GM10266 (cell line): Measurements from ENCODE around the gene SH2D1A.
"Not testable (repeated sequence)": the region's sequence is repeated elsewhere in the genome, so short reads cannot be mapped to it uniquely, and the experiment has no call there.

Experiments used
- DNase-seq: peaks from one replicate; pipeline ENCODE4 v3.0.0; 2012; ENCODE audit errors: extremely low spot score
- CTCF ChIP-seq: IDR thresholded peaks from 2 replicates; pipeline ENCODE4 v1.5.1; 2012; ENCODE audit warnings: mild to moderate bottlenecking, low read depth; ENCODE audit not compliant: control insufficient read depth, insufficient read depth; ENCODE audit errors: missing control alignments

The SH2D1A gene

DNA sequence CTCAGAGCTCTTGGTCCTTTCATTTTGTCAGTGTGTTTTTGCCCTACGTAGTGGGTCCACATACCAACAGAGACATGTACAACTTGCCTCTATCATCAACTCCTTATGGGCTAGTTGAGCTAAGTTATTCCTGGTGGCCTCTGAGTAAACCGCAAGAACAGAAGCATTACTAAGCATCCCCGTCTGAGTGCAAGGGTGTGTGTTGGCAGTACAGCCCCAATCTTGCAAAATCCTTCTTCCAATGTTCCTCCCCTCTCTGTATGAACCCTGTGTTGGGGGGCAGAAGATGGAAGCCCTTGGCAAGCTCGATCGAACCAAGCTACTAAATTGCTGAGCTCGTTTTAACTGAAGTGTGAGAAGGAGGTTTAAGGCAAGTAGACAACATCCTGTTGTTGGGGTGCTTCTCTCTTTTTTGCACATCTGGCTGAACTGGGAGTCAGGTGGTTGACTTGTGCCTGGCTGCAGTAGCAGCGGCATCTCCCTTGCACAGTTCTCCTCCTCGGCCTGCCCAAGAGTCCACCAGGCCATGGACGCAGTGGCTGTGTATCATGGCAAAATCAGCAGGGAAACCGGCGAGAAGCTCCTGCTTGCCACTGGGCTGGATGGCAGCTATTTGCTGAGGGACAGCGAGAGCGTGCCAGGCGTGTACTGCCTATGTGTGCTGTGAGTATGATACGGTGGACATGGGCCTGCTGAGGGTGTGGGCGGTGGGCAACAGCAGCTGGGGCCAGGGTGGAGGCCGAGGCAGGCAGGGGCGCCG, at the start of gene SH2D1A:
Gene SH2D1A (plus strand): TSS at position 447 of the 760 bp plus-strand sequence. CDS start 80 bp downstream, at position 527.
- DNase-seq: no peak
- TF ChIP-seq CTCF: no peak

- DNase-seq: not testable (repeated sequence)
These were observed 47.0 kb upstream of the SH2D1A start for GRCh38 chrX:124299323-124299722.

GRCh38 chrX:124300405-124300804, 46.0 kb upstream of the SH2D1A start:
- TF ChIP-seq CTCF: no peak
- no peak for DNase-seq

- no peak for TF ChIP-seq CTCF
- DNase-seq: no peak
These were observed 39.0 kb upstream of the SH2D1A start for GRCh38 chrX:124307253-124307907.

GRCh38 chrX:124325732-124326131, 20.6 kb upstream of the SH2D1A start:
- no peak for DNase-seq

GRCh38 chrX:124328765-124329164, 17.6 kb upstream of the SH2D1A start:
- no peak for TF ChIP-seq CTCF
- DNase-seq: no peak

More at GRCh38 chrX:124325732-124326131, 20.6 kb upstream of the SH2D1A start:
- TF ChIP-seq CTCF: no peak

- no peak for DNase-seq
- no peak for TF ChIP-seq CTCF
These were observed 13.6 kb upstream of the SH2D1A start, which contains the start of gene TEX13D for GRCh38 chrX:124332481-124333424. TEX13D (plus strand) TSS chrX:124332660; CDS start chrX:124332918, 258 bp downstream.
